Activated effector memory CD4-positive, alpha-beta T cell treated with Interleukin-2 at 50 U/mL for 16 hours (primary cell): Measurements from ENCODE around the gene TSPY3.
"Not testable (repeated sequence)": the region's sequence is repeated elsewhere in the genome, so short reads cannot be mapped to it uniquely, and the experiment has no call there.

Experiments
- DNase-seq: peaks from one replicate; pipeline ENCODE4 v3.0.0-alpha.2; 2020

Gene TSPY3, protein sequence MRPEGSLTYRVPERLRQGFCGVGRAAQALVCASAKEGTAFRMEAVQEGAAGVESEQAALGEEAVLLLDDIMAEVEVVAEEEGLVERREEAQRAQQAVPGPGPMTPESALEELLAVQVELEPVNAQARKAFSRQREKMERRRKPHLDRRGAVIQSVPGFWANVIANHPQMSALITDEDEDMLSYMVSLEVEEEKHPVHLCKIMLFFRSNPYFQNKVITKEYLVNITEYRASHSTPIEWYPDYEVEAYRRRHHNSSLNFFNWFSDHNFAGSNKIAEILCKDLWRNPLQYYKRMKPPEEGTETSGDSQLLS

DNA sequence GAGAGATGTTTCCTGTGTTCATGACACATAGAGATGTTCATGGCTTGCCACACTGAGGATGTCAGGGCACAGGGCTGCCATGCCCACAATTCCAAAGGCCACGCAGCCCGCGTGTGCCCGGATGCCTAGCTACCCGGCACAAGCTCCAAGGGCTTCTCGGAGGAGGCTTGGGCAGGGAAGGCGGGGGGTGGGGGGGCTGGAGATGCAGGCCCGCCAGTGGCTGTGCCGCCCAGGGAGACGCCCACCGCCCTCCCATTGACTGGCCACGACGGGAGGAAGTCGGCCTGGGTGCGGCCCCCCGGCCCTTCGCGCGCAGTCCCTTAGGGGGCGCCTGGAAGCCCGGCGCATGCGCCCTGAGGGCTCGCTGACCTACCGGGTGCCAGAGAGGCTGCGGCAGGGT, at the start of gene TSPY3:
Gene TSPY3, plus strand, starts transcription at position 301 of the 400 bp plus-strand sequence. Its CDS starts 46 bp downstream, at position 347.
- DNase-seq = not testable (repeated sequence)

DNA sequence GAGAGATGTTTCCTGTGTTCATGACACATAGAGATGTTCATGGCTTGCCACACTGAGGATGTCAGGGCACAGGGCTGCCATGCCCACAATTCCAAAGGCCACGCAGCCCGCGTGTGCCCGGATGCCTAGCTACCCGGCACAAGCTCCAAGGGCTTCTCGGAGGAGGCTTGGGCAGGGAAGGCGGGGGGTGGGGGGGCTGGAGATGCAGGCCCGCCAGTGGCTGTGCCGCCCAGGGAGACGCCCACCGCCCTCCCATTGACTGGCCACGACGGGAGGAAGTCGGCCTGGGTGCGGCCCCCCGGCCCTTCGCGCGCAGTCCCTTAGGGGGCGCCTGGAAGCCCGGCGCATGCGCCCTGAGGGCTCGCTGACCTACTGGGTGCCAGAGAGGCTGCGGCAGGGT, 40.7 kb upstream of the TSPY3 start, which contains the start of gene TSPY8:
Gene TSPY8, plus strand, starts transcription at position 301 of the 400 bp plus-strand sequence. Its CDS starts 46 bp downstream, at position 347.
- DNase-seq = not testable (repeated sequence)

DNA sequence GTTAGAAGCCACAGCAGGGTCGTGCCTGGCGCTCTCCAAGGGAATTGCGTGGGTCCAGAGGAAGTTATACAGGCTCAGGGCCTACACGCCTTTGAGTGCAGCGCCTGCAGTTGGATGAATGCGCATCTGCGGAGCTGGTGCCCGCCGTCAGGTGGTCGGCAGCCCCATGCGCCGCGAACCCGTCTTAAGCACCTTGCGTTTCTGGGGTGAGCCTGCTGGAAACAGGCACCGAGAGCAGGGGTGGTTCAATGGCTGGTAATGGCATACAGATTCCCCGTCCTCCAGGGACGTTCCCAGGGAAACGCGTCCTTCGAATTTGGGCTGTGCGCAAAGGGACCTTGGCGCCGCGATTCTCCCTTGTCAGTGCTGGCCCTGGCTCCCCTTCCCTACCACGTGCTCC, 1.7 kb upstream of the TSPY3 start:
- not testable (repeated sequence) for DNase-seq
